Upper lobe of right lung (tissue), 1 donor: ENCODE results near the gene FKTN. TPM values are rescaled to one million over a fixed set of nuclear protein-coding genes. Genes with fewer than 3 reads are reported as not detected.

Experiments used
- ATAC-seq: fragments of 200-7000 bp; cut with Tn5 transposase; one replicate; pipeline ENCODE4 v1.9.1; 2020; ENCODE audit warnings: mild to moderate bottlenecking, moderate library complexity
- DNase-seq: peaks from one replicate; pipeline ENCODE4 v3.0.0-alpha.2; 2020
- H3K27ac ChIP-seq: fragments of 200-600 bp; one replicate; pipeline ENCODE4 v1.8.0; 2022
- H3K27me3 ChIP-seq: fragments of 200-600 bp; one replicate; pipeline ENCODE4 v1.8.0; 2022; ENCODE audit warnings: mild to moderate bottlenecking
- H3K36me3 ChIP-seq: fragments of 200-600 bp; one replicate; pipeline ENCODE4 v1.8.0; 2022
- H3K4me1 ChIP-seq: fragments of 200-600 bp; one replicate; pipeline ENCODE4 v1.8.0; 2022
- H3K4me3 ChIP-seq: fragments of 200-600 bp; one replicate; pipeline ENCODE4 v1.8.0; 2022; ENCODE audit warnings: mild to moderate bottlenecking
- H3K9me3 ChIP-seq: fragments of 200-600 bp; one replicate; pipeline ENCODE4 v1.8.0; 2022
- intact Hi-C: fragments of 100-400 bp; cut with DNase I; formaldehyde crosslinking; loops from one replicate; pipeline ENCODE4 v1.11.0; 2022
- total RNA-seq: library from RNA; stranded (reverse); fragmentation: NEBNext Ultra II Directional; extraction: Animal tissue kit (Norgen Biotek cat#: 25700); gene quantifications from one replicate; pipeline ENCODE4 v1.2.1, GENCODE V29; 2021
- TF ChIP-seq, protein P1 (sequence below): fragments of 200-600 bp; IDR thresholded peaks from one replicate; pipeline ENCODE4 v1.8.0; 2022; ENCODE audit warnings: antibody characterized with exemption
- donor health status: DM: no; HTN: yes; CAD: no; lungs with severe emphysema.

The FKTN gene
- total RNA-seq, 1 donor from 2014 or later = 10.8 TPM

DNA sequence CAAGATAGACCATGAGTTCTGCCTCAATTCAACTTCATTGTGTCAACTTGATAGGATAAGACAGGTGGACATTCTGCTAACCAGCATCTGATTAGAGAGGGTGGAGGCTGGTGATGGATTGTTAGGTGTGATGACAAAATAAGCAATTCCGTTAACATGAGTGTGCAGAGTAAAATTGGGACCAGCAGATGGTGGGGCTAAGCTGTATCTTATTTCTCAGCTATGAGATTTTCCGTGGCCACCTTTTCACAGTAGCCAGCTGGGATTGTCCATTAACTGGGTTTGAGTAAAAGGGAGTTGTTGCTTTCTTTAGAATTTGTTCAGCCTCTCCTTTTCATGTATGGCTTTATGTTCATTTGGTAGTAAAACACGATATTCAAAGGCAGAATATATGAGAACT lies 75.5 kb downstream of the FKTN start:
- H3K27ac ChIP-seq = no peak overlapping the region
- TF ChIP-seq, protein P1, sequence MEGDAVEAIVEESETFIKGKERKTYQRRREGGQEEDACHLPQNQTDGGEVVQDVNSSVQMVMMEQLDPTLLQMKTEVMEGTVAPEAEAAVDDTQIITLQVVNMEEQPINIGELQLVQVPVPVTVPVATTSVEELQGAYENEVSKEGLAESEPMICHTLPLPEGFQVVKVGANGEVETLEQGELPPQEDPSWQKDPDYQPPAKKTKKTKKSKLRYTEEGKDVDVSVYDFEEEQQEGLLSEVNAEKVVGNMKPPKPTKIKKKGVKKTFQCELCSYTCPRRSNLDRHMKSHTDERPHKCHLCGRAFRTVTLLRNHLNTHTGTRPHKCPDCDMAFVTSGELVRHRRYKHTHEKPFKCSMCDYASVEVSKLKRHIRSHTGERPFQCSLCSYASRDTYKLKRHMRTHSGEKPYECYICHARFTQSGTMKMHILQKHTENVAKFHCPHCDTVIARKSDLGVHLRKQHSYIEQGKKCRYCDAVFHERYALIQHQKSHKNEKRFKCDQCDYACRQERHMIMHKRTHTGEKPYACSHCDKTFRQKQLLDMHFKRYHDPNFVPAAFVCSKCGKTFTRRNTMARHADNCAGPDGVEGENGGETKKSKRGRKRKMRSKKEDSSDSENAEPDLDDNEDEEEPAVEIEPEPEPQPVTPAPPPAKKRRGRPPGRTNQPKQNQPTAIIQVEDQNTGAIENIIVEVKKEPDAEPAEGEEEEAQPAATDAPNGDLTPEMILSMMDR = no peak
- ATAC-seq (no peak), DNase-seq (no peak)
- no peak overlapping the region for H3K4me3 ChIP-seq
- intact Hi-C loops = no loop called here
- no peaks in the 10 kb centered on the region for H3K4me1 ChIP-seq
- no peaks in the 10 kb centered on the region for H3K9me3 ChIP-seq
- H3K27me3 ChIP-seq = no peaks in the 10 kb centered on the region
- H3K36me3 ChIP-seq = peaks cover 5% of the 10 kb centered on the region

DNA sequence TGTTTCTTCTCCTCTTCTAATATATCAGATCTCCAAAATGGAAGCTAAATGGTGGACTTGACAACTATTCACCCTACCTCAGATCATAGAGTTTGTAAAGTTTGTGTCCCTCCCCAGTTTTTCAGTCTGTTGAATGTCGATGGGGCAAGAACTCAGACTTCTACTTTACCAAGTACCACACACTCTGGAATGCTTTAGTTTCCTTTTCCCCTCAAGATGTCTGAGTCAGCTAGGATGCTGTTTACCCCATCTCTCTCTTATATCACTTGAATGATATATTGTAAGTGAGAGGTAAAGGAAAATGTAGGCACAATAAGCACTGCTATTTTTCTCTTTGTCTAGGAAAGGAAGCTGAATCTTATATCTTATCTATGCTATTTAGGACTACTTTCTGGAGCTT lies 78.4 kb downstream of the FKTN start:
- Histone ChIP-seq H3K27me3 (no peaks in the 10 kb centered on the region), H3K9me3 (no peaks in the 10 kb centered on the region), H3K4me1 (no peaks in the 10 kb centered on the region), H3K27ac (no peak overlapping the region), H3K36me3 (peaks cover 5% of the 10 kb centered on the region), H3K4me3 (no peak overlapping the region)
- no peak for ATAC-seq
- TF ChIP-seq, protein P1 = no peak
- intact Hi-C loops = no loop called here
- no peak for DNase-seq

- Histone ChIP-seq H3K4me1 (no peaks in the 10 kb centered on the region), H3K27me3 (no peaks in the 10 kb centered on the region), H3K27ac (no peak overlapping the region), H3K9me3 (no peaks in the 10 kb centered on the region), H3K4me3 (no peak overlapping the region), H3K36me3 (peaks cover 5% of the 10 kb centered on the region)
- no peak for ATAC-seq
- TF ChIP-seq, protein P1 = no peak
- intact Hi-C loops = no loop called here
- DNase-seq = no peak
These were observed 80.0 kb downstream of the FKTN start for GRCh38 chr9:105637787-105638395.

DNA sequence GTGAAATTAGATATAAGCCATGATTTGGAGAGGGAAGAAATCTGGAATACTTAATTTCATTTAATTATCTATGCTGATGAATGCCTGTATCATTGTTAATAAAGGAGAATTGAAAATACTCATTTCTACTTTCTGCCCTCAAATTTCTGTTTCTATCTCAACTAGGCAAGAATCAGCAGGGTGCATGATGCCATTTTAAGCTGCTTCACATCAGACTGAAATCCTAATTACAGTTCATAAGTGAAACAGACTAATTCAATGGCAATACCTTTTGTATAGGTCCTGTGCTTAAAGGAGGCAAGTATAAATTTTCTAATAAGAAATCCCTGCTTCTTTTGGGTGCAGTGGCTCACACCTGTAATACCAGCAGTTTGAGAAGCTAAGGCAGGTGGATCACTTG lies 82.0 kb downstream of the FKTN start:
- ATAC-seq = no peak
- intact Hi-C loops = no loop called here

DNA sequence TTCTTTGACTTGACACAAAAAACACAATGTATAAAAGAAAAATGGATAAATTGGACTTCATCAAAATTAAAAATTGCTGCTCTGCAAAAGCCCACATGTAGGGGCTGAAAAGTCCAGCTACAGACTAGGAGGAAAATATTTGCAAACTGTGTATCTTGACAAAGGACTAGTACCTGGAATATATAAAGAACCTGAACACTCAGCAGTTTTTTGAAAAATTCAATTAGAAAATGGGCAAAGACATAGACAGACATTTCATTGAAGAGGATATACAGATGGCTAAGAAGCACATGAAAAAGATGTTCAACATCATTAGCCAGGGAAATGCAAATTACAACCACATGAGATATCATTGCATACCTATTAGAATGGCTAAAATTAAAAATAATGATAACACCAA lies 85.9 kb downstream of the FKTN start:
- Histone ChIP-seq H3K4me1 (no peaks in the 10 kb centered on the region), H3K9me3 (no peaks in the 10 kb centered on the region), H3K4me3 (no peak overlapping the region), H3K36me3 (no peaks in the 10 kb centered on the region), H3K27me3 (no peaks in the 10 kb centered on the region), H3K27ac (no peak overlapping the region)
- no peak for DNase-seq
- intact Hi-C loops = no loop called here
- TF ChIP-seq, protein P1 = no peak
- no peak for ATAC-seq

More for the DNA sequence above, 82.0 kb downstream of the FKTN start:
- no peak overlapping the region for H3K27ac ChIP-seq
- no peaks in the 10 kb centered on the region for H3K27me3 ChIP-seq
- H3K4me1 ChIP-seq = no peaks in the 10 kb centered on the region
- H3K4me3 ChIP-seq = no peak overlapping the region
- no peaks in the 10 kb centered on the region for H3K9me3 ChIP-seq
- no peak for DNase-seq
- H3K36me3 ChIP-seq = peaks cover 5% of the 10 kb centered on the region
- TF ChIP-seq, protein P1 = no peak
